Measurements from ENCODE around the gene LRRC8C.
A peak's percentile ranks its signal among the peaks of the same experiment; 100 is the strongest.

LRRC8C gene

GRCh38 chr1:89675677-89676076 lies 42.8 kb downstream of the LRRC8C start:
- no peak for DNase-seq (ENCODE audit: low read depth)
- TF ChIP-seq CTCF (IDR thresholded peaks at IDR 0.05; ENCODE audit: insufficient read depth, low read depth, low read length, missing control alignments): no peak
- H3K4me3 ChIP-seq (ENCODE audit: low read length): no peak overlapping the region

- TF ChIP-seq CTCF (IDR thresholded peaks at IDR 0.05; ENCODE audit: insufficient read depth, low read depth, low read length, missing control alignments): no peak
- no peak overlapping the region for H3K4me3 ChIP-seq (ENCODE audit: low read length)
- no peak for DNase-seq (ENCODE audit: low read depth)
Observed at GRCh38 chr1:89681045-89681729, 48.3 kb downstream of the LRRC8C start.

GRCh38 chr1:89682611-89683010 lies 49.7 kb downstream of the LRRC8C start:
- TF ChIP-seq CTCF (IDR thresholded peaks at IDR 0.05; ENCODE audit: insufficient read depth, low read depth, low read length, missing control alignments): no peak
- no peak for DNase-seq (ENCODE audit: low read depth)
- H3K4me3 ChIP-seq (ENCODE audit: low read length): no peak overlapping the region

GRCh38 chr1:89685461-89685860 lies 52.5 kb downstream of the LRRC8C start:
- no peak for DNase-seq (ENCODE audit: low read depth)
- H3K4me3 ChIP-seq (ENCODE audit: low read length): no peak overlapping the region
- TF ChIP-seq CTCF (IDR thresholded peaks at IDR 0.05; ENCODE audit: insufficient read depth, low read depth, low read length, missing control alignments): no peak

GRCh38 chr1:89686520-89686919 lies 53.6 kb downstream of the LRRC8C start:
- no peak overlapping the region for H3K4me3 ChIP-seq (ENCODE audit: low read length)
- DNase-seq (ENCODE audit: low read depth): peak; percentile 54
- no peak for TF ChIP-seq CTCF (IDR thresholded peaks at IDR 0.05; ENCODE audit: insufficient read depth, low read depth, low read length, missing control alignments)

- H3K4me3 ChIP-seq (ENCODE audit: low read length): no peak overlapping the region
- TF ChIP-seq CTCF (IDR thresholded peaks at IDR 0.05; ENCODE audit: insufficient read depth, low read depth, low read length, missing control alignments): no peak
- peak; percentile 62 for DNase-seq (ENCODE audit: low read depth)
Observed at GRCh38 chr1:89687254-89687653, 54.3 kb downstream of the LRRC8C start.

- H3K4me3 ChIP-seq (ENCODE audit: low read length): no peak overlapping the region
- no peak for DNase-seq (ENCODE audit: low read depth)
- TF ChIP-seq CTCF (IDR thresholded peaks at IDR 0.05; ENCODE audit: insufficient read depth, low read depth, low read length, missing control alignments): no peak
Observed at GRCh38 chr1:89688607-89689006, 55.7 kb downstream of the LRRC8C start.
